ENCODE measurements around the gene CALML5.

The CALML5 gene

GRCh38 chr10:5492929-5493576 is 6.3 kb downstream of the CALML5 start:
- Mint-ChIP-seq H3K36me3 (no peaks in the 10 kb centered on the region), H3K27me3 (peaks cover 9% of the 10 kb centered on the region), H3K9me3 (peaks cover 7% of the 10 kb centered on the region), H3K4me1 (no peaks in the 10 kb centered on the region), H3K27ac (no peak overlapping the region), H3K4me3 (no peak overlapping the region)
- no peak for DNase-seq
- CTCF ChIA-PET, result no interaction called here

GRCh38 chr10:5492322-5492855 is 7.0 kb downstream of the CALML5 start:
- H3K4me1 Mint-ChIP-seq, result no peaks in the 10 kb centered on the region
- peaks cover 7% of the 10 kb centered on the region for H3K9me3 Mint-ChIP-seq
- no peaks in the 10 kb centered on the region for H3K36me3 Mint-ChIP-seq
- H3K27ac Mint-ChIP-seq, result no peak overlapping the region
- peaks cover 9% of the 10 kb centered on the region for H3K27me3 Mint-ChIP-seq
- CTCF ChIA-PET, result no interaction called here
- H3K4me3 Mint-ChIP-seq, result no peak overlapping the region
- no peak for DNase-seq

- no peak overlapping the region for H3K4me3 Mint-ChIP-seq
- no peaks in the 10 kb centered on the region for H3K4me1 Mint-ChIP-seq
- no peak for DNase-seq
- no peak overlapping the region for H3K27ac Mint-ChIP-seq
- CTCF ChIA-PET, result no interaction called here
- H3K9me3 Mint-ChIP-seq, result peaks cover 7% of the 10 kb centered on the region
- H3K36me3 Mint-ChIP-seq, result no peaks in the 10 kb centered on the region
- H3K27me3 Mint-ChIP-seq, result peaks cover 16% of the 10 kb centered on the region
These were observed 7.9 kb downstream of the CALML5 start for GRCh38 chr10:5491477-5491876.

- no peak for DNase-seq
- no peak overlapping the region for H3K4me3 Mint-ChIP-seq
- H3K27me3 Mint-ChIP-seq, result peaks cover 22% of the 10 kb centered on the region
- CTCF ChIA-PET, result no interaction called here
- H3K36me3 Mint-ChIP-seq, result no peaks in the 10 kb centered on the region
- H3K4me1 Mint-ChIP-seq, result no peaks in the 10 kb centered on the region
- H3K27ac Mint-ChIP-seq, result no peak overlapping the region
- peaks cover 7% of the 10 kb centered on the region for H3K9me3 Mint-ChIP-seq
These were observed 8.5 kb downstream of the CALML5 start for GRCh38 chr10:5490698-5491464.

GRCh38 chr10:5490032-5490431 is 9.3 kb downstream of the CALML5 start:
- no peak overlapping the region for H3K4me3 Mint-ChIP-seq
- no peak overlapping the region for H3K27ac Mint-ChIP-seq
- H3K4me1 Mint-ChIP-seq, result no peaks in the 10 kb centered on the region
- DNase-seq, result no peak
- H3K36me3 Mint-ChIP-seq, result no peaks in the 10 kb centered on the region
- CTCF ChIA-PET, result no interaction called here
- H3K27me3 Mint-ChIP-seq, result peaks cover 30% of the 10 kb centered on the region
- peaks cover 7% of the 10 kb centered on the region for H3K9me3 Mint-ChIP-seq

GRCh38 chr10:5488272-5489161 is 10.9 kb downstream of the CALML5 start:
- CTCF ChIA-PET, result interaction anchor here (0.5 kb wide), 1 partner anchor 1324 kb away, joined by 3 read pairs; no protein-coding TSS in a partner anchor
- Mint-ChIP-seq H3K4me3 (no peak overlapping the region), H3K4me1 (no peaks in the 10 kb centered on the region), H3K9me3 (peaks cover 7% of the 10 kb centered on the region), H3K27me3 (peaks cover 32% of the 10 kb centered on the region), H3K36me3 (no peaks in the 10 kb centered on the region), H3K27ac (no peak overlapping the region)
- no peak for DNase-seq

- Mint-ChIP-seq H3K27ac (no peak overlapping the region), H3K4me3 (no peak overlapping the region), H3K9me3 (no peaks in the 10 kb centered on the region), H3K4me1 (no peaks in the 10 kb centered on the region), H3K36me3 (no peaks in the 10 kb centered on the region), H3K27me3 (peaks cover 35% of the 10 kb centered on the region)
- no peak for DNase-seq
- CTCF ChIA-PET, result no interaction called here
These were observed 12.5 kb downstream of the CALML5 start for GRCh38 chr10:5486853-5487235.

GRCh38 chr10:5485948-5486852 is 13.2 kb downstream of the CALML5 start:
- H3K4me3 Mint-ChIP-seq, result no peak overlapping the region
- H3K4me1 Mint-ChIP-seq, result no peaks in the 10 kb centered on the region
- DNase-seq, result no peak
- peaks cover 33% of the 10 kb centered on the region for H3K27me3 Mint-ChIP-seq
- no peaks in the 10 kb centered on the region for H3K9me3 Mint-ChIP-seq
- no peak overlapping the region for H3K27ac Mint-ChIP-seq
- CTCF ChIA-PET, result no interaction called here
- no peaks in the 10 kb centered on the region for H3K36me3 Mint-ChIP-seq

- H3K27ac Mint-ChIP-seq, result no peak overlapping the region
These were observed 14.1 kb downstream of the CALML5 start for GRCh38 chr10:5485290-5485689.

GRCh38 chr10:5484205-5484604 is 15.2 kb downstream of the CALML5 start:
- Mint-ChIP-seq H3K4me1 (no peaks in the 10 kb centered on the region), H3K27ac (no peak overlapping the region), H3K4me3 (no peak overlapping the region), H3K27me3 (peaks cover 45% of the 10 kb centered on the region), H3K36me3 (no peaks in the 10 kb centered on the region), H3K9me3 (no peaks in the 10 kb centered on the region)
- CTCF ChIA-PET, result no interaction called here
- DNase-seq, result no peak

More at GRCh38 chr10:5485290-5485689, 14.1 kb downstream of the CALML5 start:
- DNase-seq, result no peak
- Mint-ChIP-seq H3K36me3 (no peaks in the 10 kb centered on the region), H3K4me1 (no peaks in the 10 kb centered on the region), H3K4me3 (no peak overlapping the region), H3K27me3 (peaks cover 41% of the 10 kb centered on the region), H3K9me3 (no peaks in the 10 kb centered on the region)
- CTCF ChIA-PET, result no interaction called here

GRCh38 chr10:5482016-5482415 is 17.4 kb downstream of the CALML5 start:
- Mint-ChIP-seq H3K4me3 (no peak overlapping the region), H3K9me3 (no peaks in the 10 kb centered on the region), H3K27ac (no peak overlapping the region), H3K4me1 (no peaks in the 10 kb centered on the region), H3K27me3 (peaks cover 48% of the 10 kb centered on the region), H3K36me3 (no peaks in the 10 kb centered on the region)
- DNase-seq, result no peak
- CTCF ChIA-PET, result no interaction called here

- H3K4me3 Mint-ChIP-seq, result no peak overlapping the region
- no peak for DNase-seq
- CTCF ChIA-PET, result no interaction called here
These were observed 18.2 kb downstream of the CALML5 start for GRCh38 chr10:5481121-5481520.

GRCh38 chr10:5480162-5480941 is 19.0 kb downstream of the CALML5 start:
- DNase-seq, result no peak
- H3K4me3 Mint-ChIP-seq, result no peak overlapping the region
- no peaks in the 10 kb centered on the region for H3K4me1 Mint-ChIP-seq
- no peak overlapping the region for H3K27ac Mint-ChIP-seq
- H3K9me3 Mint-ChIP-seq, result no peaks in the 10 kb centered on the region
- peaks cover 31% of the 10 kb centered on the region for H3K27me3 Mint-ChIP-seq
- no peaks in the 10 kb centered on the region for H3K36me3 Mint-ChIP-seq
- CTCF ChIA-PET, result no interaction called here

More at GRCh38 chr10:5481121-5481520, 18.2 kb downstream of the CALML5 start:
- H3K27me3 Mint-ChIP-seq, result peaks cover 39% of the 10 kb centered on the region
- no peaks in the 10 kb centered on the region for H3K36me3 Mint-ChIP-seq
- H3K27ac Mint-ChIP-seq, result no peak overlapping the region
- H3K9me3 Mint-ChIP-seq, result no peaks in the 10 kb centered on the region
- H3K4me1 Mint-ChIP-seq, result no peaks in the 10 kb centered on the region

Measured in activated naive CD4-positive, alpha-beta T cell treated with anti-CD3 and anti-CD28 coated beads, Interleukin-2, amount 10 ng/mL, durations not matched to agents 7 days and 5 days (primary cell).